Endothelial cell of umbilical vein (primary cell): ENCODE data around the gene VRTN. TPM values are rescaled to one million over a fixed set of nuclear protein-coding genes. Genes with fewer than 3 reads are reported as not detected.
"Not testable (repeated sequence)": the region's sequence is repeated elsewhere in the genome, so short reads cannot be mapped to it uniquely, and the experiment has no call there.

Source experiments
- BruUV-seq: library from RNA; stranded (reverse); fragments of 400-500 nt; replicated peaks from 2 replicates; lab custom pipeline; 2021; lab: Mats Ljungman, UMichigan
- CTCF ChIA-PET: fragments of 300-600, 350-600 bp; sonication (Branson Sonifier 250); formaldehyde crosslinking; loops from one replicate; lab custom pipeline; 2021; ENCODE audit warnings: antibody characterized with exemption, inconsistent platforms; lab: Charles Lee
- POLR2A ChIA-PET: fragments of 300-600, 350-600 bp; sonication (Branson Sonifier 250); formaldehyde crosslinking; loops from one replicate; lab custom pipeline; 2021; ENCODE audit warnings: antibody characterized with exemption, inconsistent platforms; lab: Charles Lee
- DNase-seq: peaks from one replicate; pipeline ENCODE4 v3.0.0-alpha.2; 2011; ENCODE audit warnings: low read depth, low spot score
- FAIRE-seq: peaks from 2 replicates; lab custom pipeline; 2011; peaks lifted over from hg19 to GRCh38; lab: Jason Lieb, UNC
- H2AFZ ChIP-seq: 2 replicates; pipeline ENCODE4 v1.6.0; 2012; ENCODE audit warnings: low read depth, low read length, control low read depth, inconsistent platforms
- H3K27ac ChIP-seq: 2 replicates; pipeline ENCODE4 v1.5.1; 2011; ENCODE audit warnings: low read depth, mild to moderate bottlenecking, control low read depth, low read length, moderate library complexity; ENCODE audit not compliant: insufficient read depth
- H3K27me3 ChIP-seq, 2 experiments: 2 replicates each; pipeline versions ENCODE4 v1.6.0 to v1.6.1; 2011; ENCODE audit warnings: low read length in 2 of 2, mixed read lengths in 1 of 2; ENCODE audit not compliant: control insufficient read depth in 2 of 2, insufficient read depth in 2 of 2
- H3K36me3 ChIP-seq, 2 experiments: 2 replicates in 1 of 2; 3 replicates in 1 of 2; pipeline ENCODE4 v1.5.1; 2011; ENCODE audit warnings: low read length in 2 of 2, mild to moderate bottlenecking in 1 of 2, moderate library complexity in 1 of 2; ENCODE audit not compliant: control insufficient read depth in 2 of 2, insufficient read depth in 2 of 2; ENCODE audit errors: extremely low read depth in 1 of 2
- H3K4me1 ChIP-seq: 3 replicates; pipeline ENCODE4 v1.5.1; 2011; ENCODE audit warnings: mild to moderate bottlenecking, low read length; ENCODE audit not compliant: control insufficient read depth, insufficient read depth; ENCODE audit errors: extremely low read depth
- H3K4me2 ChIP-seq: 2 replicates; pipeline ENCODE4 v1.6.1; 2011; ENCODE audit warnings: low read length, control low read depth, mixed read lengths; ENCODE audit not compliant: insufficient read depth
- H3K4me3 ChIP-seq, 3 experiments: fragments of 200-600 bp in 1 of 3; sonication (generic), shearing (Covaris generic) in 1 of 3; replicated peaks in 1 of 3; 2 replicates each; pipeline ENCODE4 v1.5.1; 2011 to 2016; ENCODE audit warnings: control low read depth in 3 of 3, low read length in 3 of 3, mild to moderate bottlenecking in 2 of 3, inconsistent platforms in 1 of 3, low read depth in 1 of 3, moderate library complexity in 1 of 3; ENCODE audit not compliant: insufficient read depth in 1 of 3
- H3K79me2 ChIP-seq: 2 replicates; pipeline ENCODE4 v1.6.0; 2012; ENCODE audit warnings: low read length, inconsistent platforms; ENCODE audit not compliant: control insufficient read depth, insufficient read depth
- H3K9ac ChIP-seq: replicated peaks from 2 replicates; pipeline ENCODE3; 2011; ENCODE audit warnings: low read length, control low read depth; ENCODE audit not compliant: insufficient read depth; ENCODE audit errors: extremely low read depth
- H3K9me1 ChIP-seq: replicated peaks from 3 replicates; pipeline ENCODE4 v1.6.0; 2011; ENCODE audit warnings: mild to moderate bottlenecking, low read length; ENCODE audit not compliant: control insufficient read depth, insufficient read depth; ENCODE audit errors: extremely low read depth
- H3K9me3 ChIP-seq: replicated peaks from 2 replicates; pipeline ENCODE4 v1.5.1; 2012; ENCODE audit warnings: low read length, inconsistent platforms; ENCODE audit not compliant: control insufficient read depth, insufficient read depth
- H4K20me1 ChIP-seq: replicated peaks from 2 replicates; pipeline ENCODE3; 2011; ENCODE audit warnings: mild to moderate bottlenecking, low read length; ENCODE audit not compliant: control insufficient read depth, insufficient read depth; ENCODE audit errors: extremely low read depth
- EZH2 ChIP-seq: IDR thresholded peaks from 2 replicates; pipeline ENCODE4 v1.6.1; 2012; ENCODE audit warnings: borderline replicate concordance, low read depth, mild to moderate bottlenecking, moderate library complexity, low read length, inconsistent platforms; ENCODE audit not compliant: severe bottlenecking
- FOS ChIP-seq: IDR thresholded peaks from 2 replicates; pipeline ENCODE4 v1.6.1; 2011; ENCODE audit warnings: mild to moderate bottlenecking, low read length, moderate library complexity, borderline replicate concordance; ENCODE audit not compliant: insufficient read depth
- GATA2 ChIP-seq: IDR thresholded peaks from 2 replicates; pipeline ENCODE4 v1.7.0; 2011; ENCODE audit warnings: low read depth, mild to moderate bottlenecking, moderate library complexity, mixed read lengths, low read length; ENCODE audit not compliant: insufficient read length, insufficient read depth
- JUN ChIP-seq: IDR thresholded peaks from 2 replicates; pipeline ENCODE4 v1.6.1; 2011; ENCODE audit warnings: borderline replicate concordance, low read depth; ENCODE audit not compliant: insufficient read length, insufficient read depth
- MYC ChIP-seq: IDR thresholded peaks from one replicate; pipeline ENCODE4 v1.6.1; 2011; ENCODE audit warnings: mild to moderate bottlenecking, low read depth, low read length
- POLR2A ChIP-seq: IDR thresholded peaks from 2 replicates; pipeline ENCODE4 v1.6.1; 2012; ENCODE audit warnings: low read depth, mild to moderate bottlenecking, control low read depth, low read length
- POLR2AphosphoS5 ChIP-seq: IDR thresholded peaks from 2 replicates; pipeline ENCODE4 v1.6.1; 2012; ENCODE audit warnings: low read depth, mild to moderate bottlenecking, control low read depth, low read length, moderate library complexity; ENCODE audit not compliant: insufficient read depth
- dilution Hi-C: fragments of 300-500 bp; cut with MboI; formaldehyde crosslinking; loops from one replicate; pipeline ENCODE4 v1.15.0; 2019; ENCODE audit warnings: low sequenced_read_pairs; ENCODE audit not compliant: extremely low pct_ligation_motif_present
- intact Hi-C: fragments of 100-400 bp; cut with micrococcal nuclease; formaldehyde crosslinking; loops from one replicate; pipeline ENCODE4 v1.10.0; 2022
- polyA plus RNA-seq, 4 experiments: library from polyadenylated mRNA; depleted of rRNA in 3 of 4; stranded (reverse) in 3 of 4; unstranded in 1 of 4; fragments of >200 nt; gene quantifications; 2 replicates each; pipeline versions ENCODE4 v1.2.1 to v1.2.3, GENCODE V29; 2011 to 2012; ENCODE audit warnings: missing spikeins in 1 of 4
- total RNA-seq: library from RNA; stranded (reverse); gene quantifications from 2 replicates; pipeline ENCODE4 v1.2.3, GENCODE V29; 2021
- TF ChIP-seq, protein P1 (sequence below), 2 donors: IDR thresholded peaks; 1 replicate in 1 of 2; 2 replicates in 1 of 2; pipeline ENCODE4 v1.5.1; 2011; ENCODE audit warnings: low read length in 2 of 2, mild to moderate bottlenecking in 2 of 2, moderate library complexity in 2 of 2, control low read depth in 1 of 2, inconsistent platforms in 1 of 2, low read depth in 1 of 2; ENCODE audit not compliant: insufficient read depth in 1 of 2; ENCODE audit errors: extremely low read depth in 1 of 2
- TF ChIP-seq, protein P2 (sequence below): IDR thresholded peaks from 2 replicates; pipeline ENCODE4 v1.6.1; 2011; ENCODE audit not compliant: insufficient read depth, insufficient read length

The VRTN gene
- total and polyA plus RNA-seq, 2 donors (not counting 3 experiments of a cell fraction or from before 2014, with no cell fraction given) = 0.03 TPM; not detected in 1

DNA sequence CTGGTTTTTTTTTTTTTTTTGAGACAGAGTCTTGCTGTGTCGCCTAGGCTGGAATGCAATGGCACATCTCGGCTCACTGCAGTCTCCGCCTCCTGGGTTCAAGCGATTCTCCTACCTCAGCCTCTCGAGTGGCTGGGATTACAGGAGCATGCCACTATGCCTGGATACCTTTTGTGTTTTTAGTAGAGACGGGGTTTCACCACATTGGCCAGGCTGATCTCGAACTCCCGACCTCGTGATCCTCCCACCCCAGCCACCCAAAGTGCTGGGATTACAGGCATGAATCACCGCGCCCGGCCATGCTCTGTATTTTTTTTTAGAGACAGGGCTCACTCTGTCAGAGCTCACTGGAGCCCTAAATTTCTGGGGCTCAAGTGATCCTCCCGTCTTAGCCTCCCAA lies 32.6 kb downstream of the VRTN start:
- Histone ChIP-seq H3K9me1 (no peaks in the 10 kb centered on the region), H2AFZ (no peak overlapping the region), H3K4me1 (no peaks in the 10 kb centered on the region), H3K79me2 (no peaks in the 10 kb centered on the region), H3K4me3 (no peak overlapping the region), H4K20me1 (no peaks in the 10 kb centered on the region), H3K4me2 (no peak overlapping the region), H3K27ac (no peak overlapping the region), H3K36me3 (no peaks in the 10 kb centered on the region), H3K9me3 (no peaks in the 10 kb centered on the region), H3K27me3 (no peaks in the 10 kb centered on the region), H3K9ac (no peak overlapping the region)
- dilution Hi-C loops (no loop called here), intact Hi-C loops (no loop called here)
- POLR2A ChIA-PET = no interaction called here
- no TSS peak for BruUV-seq
- FAIRE-seq = no peak
- no peak for DNase-seq
- TF ChIP-seq EZH2 = no peak
- TF ChIP-seq POLR2A = no peak
- TF ChIP-seq FOS = no peak
- no peak for TF ChIP-seq GATA2
- TF ChIP-seq, protein P1, sequence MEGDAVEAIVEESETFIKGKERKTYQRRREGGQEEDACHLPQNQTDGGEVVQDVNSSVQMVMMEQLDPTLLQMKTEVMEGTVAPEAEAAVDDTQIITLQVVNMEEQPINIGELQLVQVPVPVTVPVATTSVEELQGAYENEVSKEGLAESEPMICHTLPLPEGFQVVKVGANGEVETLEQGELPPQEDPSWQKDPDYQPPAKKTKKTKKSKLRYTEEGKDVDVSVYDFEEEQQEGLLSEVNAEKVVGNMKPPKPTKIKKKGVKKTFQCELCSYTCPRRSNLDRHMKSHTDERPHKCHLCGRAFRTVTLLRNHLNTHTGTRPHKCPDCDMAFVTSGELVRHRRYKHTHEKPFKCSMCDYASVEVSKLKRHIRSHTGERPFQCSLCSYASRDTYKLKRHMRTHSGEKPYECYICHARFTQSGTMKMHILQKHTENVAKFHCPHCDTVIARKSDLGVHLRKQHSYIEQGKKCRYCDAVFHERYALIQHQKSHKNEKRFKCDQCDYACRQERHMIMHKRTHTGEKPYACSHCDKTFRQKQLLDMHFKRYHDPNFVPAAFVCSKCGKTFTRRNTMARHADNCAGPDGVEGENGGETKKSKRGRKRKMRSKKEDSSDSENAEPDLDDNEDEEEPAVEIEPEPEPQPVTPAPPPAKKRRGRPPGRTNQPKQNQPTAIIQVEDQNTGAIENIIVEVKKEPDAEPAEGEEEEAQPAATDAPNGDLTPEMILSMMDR (IDR thresholded peaks at IDR 0.05; ENCODE audit: extremely low read depth in 1 of 2, insufficient read depth in 1 of 2, low read depth in 1 of 2, low read length in 2 of 2) = no peak
- TF ChIP-seq, protein P2, sequence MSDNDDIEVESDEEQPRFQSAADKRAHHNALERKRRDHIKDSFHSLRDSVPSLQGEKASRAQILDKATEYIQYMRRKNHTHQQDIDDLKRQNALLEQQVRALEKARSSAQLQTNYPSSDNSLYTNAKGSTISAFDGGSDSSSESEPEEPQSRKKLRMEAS = no peak
- TF ChIP-seq JUN = no peak
- TF ChIP-seq POLR2AphosphoS5 = no peak
- no peak for TF ChIP-seq MYC
- CTCF ChIA-PET = no interaction called here

DNA sequence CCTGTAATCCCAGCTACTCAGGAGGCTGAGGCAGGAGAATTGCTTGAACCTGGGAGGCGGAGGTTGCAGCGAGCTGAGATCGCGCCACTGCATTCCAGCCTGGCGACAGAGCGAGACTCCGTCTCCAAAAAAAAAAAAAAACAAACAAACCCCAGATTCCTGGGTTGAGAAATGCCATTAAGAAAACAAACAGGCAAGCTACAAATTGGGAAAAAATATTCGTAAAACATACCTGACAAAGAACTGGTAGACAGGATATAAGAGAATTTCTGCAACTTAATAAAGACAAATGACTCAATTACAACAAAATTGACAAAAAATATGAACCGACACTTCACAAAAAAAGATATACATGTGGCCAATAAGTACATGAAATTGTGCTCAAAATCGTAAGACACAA lies 33.3 kb downstream of the VRTN start:
- CTCF ChIA-PET, H3K4me2 ChIP-seq, DNase-seq, H3K4me3 ChIP-seq, H3K36me3 ChIP-seq, H3K4me1 ChIP-seq, H3K9ac ChIP-seq, BruUV-seq, intact Hi-C loops, H3K27ac ChIP-seq, FAIRE-seq, H3K9me1 ChIP-seq, H2AFZ ChIP-seq, H3K27me3 ChIP-seq, POLR2A ChIA-PET, H3K79me2 ChIP-seq, H3K9me3 ChIP-seq, H4K20me1 ChIP-seq, dilution Hi-C loops: not testable (repeated sequence)
